Breast epithelium (tissue), 3 donors: ENCODE results near the gene PKD2L1.

Experiments used
- CTCF ChIP-seq, 3 donors: fragments of 450-650 bp; IDR thresholded peaks; one replicate each; pipeline ENCODE4 v1.5.1; 2016 to 2017; ENCODE audit warnings: antibody characterized with exemption in 3 of 3, mild to moderate bottlenecking in 3 of 3, moderate library complexity in 3 of 3
- POLR2A ChIP-seq: fragments of 450-650 bp; IDR thresholded peaks from one replicate; pipeline ENCODE4 v1.6.1; 2016; ENCODE audit warnings: antibody characterized with exemption, mild to moderate bottlenecking, moderate library complexity
- POLR2AphosphoS5 ChIP-seq, 3 donors: sonication (generic); formaldehyde crosslinking; IDR thresholded peaks; one replicate each; pipeline ENCODE4 v1.6.1; 2017; ENCODE audit warnings: antibody characterized with exemption in 3 of 3

GRCh38 chr10:100265821-100266485 is 64.1 kb downstream of the PKD2L1 start:
- TF ChIP-seq CTCF (IDR thresholded peaks at IDR 0.05) (no peak), POLR2A (no peak), POLR2AphosphoS5 (IDR thresholded peaks at IDR 0.05) (no peak)
